NCI-H526 treated with DMSO at 0.1 percent for 48 hours (cell line): ENCODE data around the gene AGPS.
"Not testable (repeated sequence)": the region's sequence is repeated elsewhere in the genome, so short reads cannot be mapped to it uniquely, and the experiment has no call there.

Source experiments
- DNase-seq: peaks from one replicate; lab custom pipeline; 2025; lab: John Stamatoyannopoulos, UW

AGPS gene

GRCh38 chr2:177530561-177530960 is 138.0 kb downstream of the AGPS start:
- no peak for DNase-seq

GRCh38 chr2:177531706-177532105 is 139.1 kb downstream of the AGPS start:
- no peak for DNase-seq

DNA sequence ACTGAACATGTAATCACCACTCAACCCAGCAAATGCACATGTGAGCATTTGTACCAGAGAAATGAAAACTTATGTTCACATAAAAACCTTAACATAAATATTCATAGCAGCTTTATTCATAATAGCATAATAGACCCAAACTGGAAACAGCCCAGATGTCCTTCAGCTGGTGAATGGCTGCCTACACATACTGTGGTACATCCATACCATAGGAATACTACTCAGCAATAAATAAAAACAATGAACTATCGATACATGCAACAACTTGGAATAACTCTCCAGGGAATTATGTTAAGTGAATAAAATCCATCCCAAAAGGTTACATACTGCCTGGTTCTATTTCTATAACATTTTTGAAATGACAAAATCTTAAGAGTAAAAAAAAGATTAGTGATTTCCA is 140.0 kb downstream of the AGPS start:
- no peak for DNase-seq

DNA sequence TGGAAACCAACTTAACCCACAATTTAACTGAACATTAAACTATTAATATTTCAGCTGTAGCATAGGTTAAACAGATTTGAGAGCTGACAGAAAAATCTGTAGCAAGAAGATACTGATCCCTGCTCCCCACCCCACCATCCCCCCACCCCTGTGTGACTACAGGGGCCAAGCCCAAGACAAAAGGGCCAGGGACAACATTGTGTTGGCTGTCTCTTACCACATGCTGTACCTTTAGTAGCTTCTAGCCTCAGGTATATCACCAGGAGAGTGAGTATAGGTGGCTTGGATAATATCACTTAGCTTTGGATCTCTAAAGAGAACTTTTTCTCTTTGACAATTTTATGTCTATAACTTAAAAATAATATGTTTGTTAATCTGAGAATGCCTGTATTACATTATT is 140.7 kb downstream of the AGPS start:
- no peak for DNase-seq

- DNase-seq: no peak
These were observed 142.4 kb downstream of the AGPS start for GRCh38 chr2:177535000-177535399.

GRCh38 chr2:177535958-177536504 is 143.5 kb downstream of the AGPS start:
- DNase-seq: no peak

- DNase-seq: no peak
These were observed 144.6 kb downstream of the AGPS start for GRCh38 chr2:177537213-177537612.

GRCh38 chr2:177537636-177538035 is 145.1 kb downstream of the AGPS start:
- no peak for DNase-seq

GRCh38 chr2:177538323-177538722 is 145.8 kb downstream of the AGPS start:
- no peak for DNase-seq

DNA sequence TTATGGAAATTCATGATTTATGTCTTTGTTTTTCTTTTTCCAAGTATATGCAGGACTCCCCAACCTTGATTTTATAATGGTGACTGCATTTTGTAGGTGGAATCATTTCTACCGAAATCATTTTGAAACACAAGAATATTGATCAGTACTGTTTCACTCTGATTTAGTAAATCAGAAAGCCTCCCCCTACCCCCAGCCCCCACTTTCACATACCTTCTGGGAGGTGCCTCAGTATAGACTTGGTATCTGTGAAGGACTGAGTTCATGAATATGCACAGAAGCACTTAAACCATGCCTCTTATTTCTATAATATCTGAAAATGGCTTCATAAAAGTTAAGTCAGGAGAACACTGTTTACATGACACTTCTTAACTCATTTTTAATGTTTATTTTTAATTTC is 147.7 kb downstream of the AGPS start:
- no peak for DNase-seq

DNA sequence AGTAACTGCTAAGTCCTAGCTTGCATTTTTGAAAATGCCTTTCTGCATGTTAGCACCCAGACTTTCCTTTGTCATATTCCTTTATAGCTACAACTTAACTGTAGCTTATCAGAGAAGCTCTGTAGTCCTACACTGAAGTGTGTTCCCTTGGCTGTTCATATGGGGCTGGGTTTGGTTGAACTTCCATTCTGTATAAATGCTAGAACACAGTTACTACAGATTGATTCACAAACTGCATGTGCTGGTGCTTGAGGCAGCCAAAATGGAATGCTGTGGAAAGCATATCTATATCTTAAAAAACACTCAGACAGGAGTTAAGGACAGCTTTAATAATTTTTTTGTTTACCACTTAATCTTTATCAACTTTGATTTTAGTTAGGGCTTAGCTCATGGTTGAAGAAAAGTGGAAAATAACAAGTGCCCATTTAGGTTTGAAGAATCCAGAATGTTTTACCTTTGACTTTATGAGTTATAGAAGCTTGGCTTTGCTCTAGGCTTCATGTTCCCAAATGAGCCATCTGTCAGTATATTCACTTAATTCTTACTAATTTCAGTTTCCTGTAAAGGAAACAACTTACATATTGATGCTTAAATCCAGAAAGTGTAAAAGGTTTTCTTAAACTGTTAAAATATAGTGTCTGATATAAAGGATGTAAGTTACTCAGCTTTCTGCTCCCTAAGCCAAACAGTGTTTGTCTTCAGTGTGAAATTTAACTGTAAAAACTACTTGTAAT is 148.9 kb downstream of the AGPS start:
- no peak for DNase-seq

DNA sequence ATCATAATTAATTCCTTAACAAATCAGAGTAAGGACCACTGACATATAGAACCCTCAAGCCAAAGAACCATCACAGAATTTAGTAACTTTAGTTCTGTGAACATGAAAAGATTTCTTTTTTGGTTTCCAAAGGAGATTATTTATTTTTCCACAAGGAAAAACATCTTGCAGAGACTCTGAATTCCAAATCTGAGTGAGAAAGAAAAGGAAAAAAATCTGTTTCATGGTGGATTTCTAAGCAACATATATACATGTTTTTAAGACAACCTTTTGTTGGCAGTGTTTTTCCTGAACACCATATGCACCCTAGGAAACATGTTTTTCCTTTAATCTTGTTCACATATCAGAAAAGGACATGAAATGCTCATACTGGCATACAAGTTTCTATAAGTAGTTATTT is 149.8 kb downstream of the AGPS start:
- DNase-seq: no peak

- DNase-seq: no peak
These were observed 150.6 kb downstream of the AGPS start for GRCh38 chr2:177543007-177543760.

DNA sequence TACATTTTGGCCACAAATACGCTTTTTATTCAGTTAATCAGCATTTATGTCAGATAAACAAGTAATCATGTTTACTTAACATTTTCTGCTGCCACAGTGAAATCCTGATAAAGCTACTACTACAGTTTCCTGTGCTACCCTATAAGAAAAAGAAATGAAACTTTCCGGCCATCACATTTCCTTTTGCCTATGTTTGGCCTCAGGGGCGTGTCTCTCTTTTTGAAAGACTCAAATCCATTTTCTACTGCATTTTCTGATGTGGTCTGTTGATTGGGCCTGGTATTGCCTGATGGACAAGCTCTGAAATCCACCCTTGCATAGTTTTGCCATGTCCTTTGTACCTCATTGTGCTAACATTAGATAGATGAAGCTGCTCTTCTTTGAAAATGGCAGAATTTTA is 152.6 kb downstream of the AGPS start:
- DNase-seq: no peak

- no peak for DNase-seq
These were observed 153.5 kb downstream of the AGPS start for GRCh38 chr2:177545981-177546585.

- no peak for DNase-seq
These were observed 154.5 kb downstream of the AGPS start for GRCh38 chr2:177547122-177547521.

- no peak for DNase-seq
These were observed 155.2 kb downstream of the AGPS start for GRCh38 chr2:177547772-177548171.

DNA sequence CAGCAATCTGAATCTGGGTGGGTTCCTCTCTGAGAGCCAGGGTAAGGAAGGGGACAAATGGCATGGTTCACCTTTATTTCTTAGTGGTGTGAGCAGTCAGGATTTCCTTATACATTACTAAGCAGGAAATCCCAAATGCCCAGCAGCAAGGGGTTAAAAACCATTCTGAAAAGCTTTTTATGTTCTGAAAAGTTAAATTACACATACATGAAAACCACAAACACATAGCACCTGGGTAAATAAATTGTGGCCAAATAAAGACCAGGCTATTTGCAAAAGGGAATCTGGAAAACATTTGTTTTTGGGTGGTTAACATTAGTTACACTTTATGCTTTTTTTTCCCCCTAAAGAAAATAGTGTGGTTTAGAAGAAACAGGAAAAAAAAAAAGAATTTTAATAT is 156.1 kb downstream of the AGPS start:
- no peak for DNase-seq

DNA sequence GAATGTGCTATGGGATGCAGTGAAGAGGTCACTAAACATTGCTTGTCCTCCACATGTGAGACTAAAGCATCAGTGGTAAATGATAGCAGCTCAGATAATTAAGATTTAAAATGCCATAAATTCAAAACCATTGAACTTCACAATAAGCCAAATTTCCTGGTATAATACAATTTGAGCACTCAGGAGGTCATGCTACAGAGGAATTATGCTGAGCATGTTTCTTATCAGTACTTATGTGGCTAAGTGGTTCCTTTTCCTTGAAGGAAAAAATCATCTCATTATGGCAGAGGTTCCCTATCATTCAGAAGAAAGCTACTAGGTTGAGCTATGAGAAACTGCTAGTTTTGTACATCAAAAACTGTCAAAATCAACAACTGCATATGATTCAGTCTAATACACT is 156.6 kb downstream of the AGPS start:
- DNase-seq: no peak

DNA sequence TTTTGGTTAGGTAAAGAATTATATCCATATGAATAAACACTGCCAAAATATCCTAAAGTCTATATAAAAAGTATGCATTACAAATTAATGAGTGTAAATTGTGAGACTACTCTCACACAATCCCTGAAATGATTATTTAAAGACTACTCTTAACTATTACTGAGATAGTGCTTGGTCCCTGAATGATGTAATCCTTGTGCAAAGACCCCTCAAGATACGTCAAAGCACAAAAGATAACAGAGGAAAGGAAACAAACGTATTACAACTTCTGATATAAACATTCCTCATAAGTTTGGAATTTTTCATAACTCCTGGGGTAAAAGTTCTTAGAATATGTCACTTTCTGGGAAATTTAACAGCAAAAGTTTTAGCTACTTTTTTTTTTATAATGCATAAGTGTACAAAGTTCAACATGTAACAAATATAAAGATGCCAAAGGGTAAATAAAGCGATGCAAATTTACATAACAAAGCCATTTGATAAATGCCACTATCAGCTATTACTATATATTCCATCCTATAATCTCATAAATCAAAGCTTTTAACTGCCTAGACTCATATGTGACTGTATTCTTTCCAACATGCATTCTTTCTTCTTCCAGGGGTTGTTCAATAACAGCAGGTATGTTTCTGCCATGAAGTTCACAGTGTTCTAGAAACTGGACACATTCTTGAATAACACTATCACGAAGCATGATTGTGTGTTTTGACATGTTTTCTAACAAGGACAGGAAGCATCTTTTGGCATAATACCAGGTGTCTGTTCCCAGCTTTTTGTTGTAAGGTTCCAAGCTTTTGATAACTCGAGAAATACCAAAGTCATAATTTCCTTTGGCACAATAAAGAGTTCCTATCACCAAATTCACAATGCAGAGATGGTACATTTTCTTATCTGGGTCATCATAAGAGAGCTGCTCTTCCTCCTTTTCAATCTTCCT is 158.0 kb downstream of the AGPS start:
- DNase-seq: no peak

- DNase-seq: not testable (repeated sequence)
These were observed 158.8 kb downstream of the AGPS start for GRCh38 chr2:177551360-177551759.

DNA sequence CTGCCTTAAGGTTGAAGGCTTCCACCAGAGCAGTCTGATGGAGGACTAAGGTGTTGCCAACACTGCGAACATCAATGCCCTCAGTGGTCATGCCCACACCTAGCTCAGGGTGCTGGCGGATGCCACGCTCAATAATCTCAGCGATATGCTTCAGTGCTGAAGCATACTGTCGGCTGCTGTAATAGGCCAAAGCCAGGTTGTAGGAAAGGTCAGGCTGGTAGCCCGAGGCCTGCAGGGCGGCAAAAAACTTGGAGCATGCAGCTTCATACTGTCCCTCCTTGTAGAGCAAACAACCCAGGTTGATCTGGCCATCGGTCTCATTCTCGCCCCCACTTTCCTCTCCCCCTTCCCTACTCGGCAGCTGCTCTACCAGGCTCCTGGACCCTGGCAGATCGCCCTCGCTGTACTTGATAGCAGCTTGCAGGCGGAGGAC is 159.4 kb downstream of the AGPS start:
- no peak for DNase-seq
